Measurements from ENCODE around the gene TYMS.
A peak's percentile ranks its signal among the peaks of the same experiment; 100 is the strongest.
"Not testable (repeated sequence)": the region's sequence is repeated elsewhere in the genome, so short reads cannot be mapped to it uniquely, and the experiment has no call there.

The TYMS gene

DNA sequence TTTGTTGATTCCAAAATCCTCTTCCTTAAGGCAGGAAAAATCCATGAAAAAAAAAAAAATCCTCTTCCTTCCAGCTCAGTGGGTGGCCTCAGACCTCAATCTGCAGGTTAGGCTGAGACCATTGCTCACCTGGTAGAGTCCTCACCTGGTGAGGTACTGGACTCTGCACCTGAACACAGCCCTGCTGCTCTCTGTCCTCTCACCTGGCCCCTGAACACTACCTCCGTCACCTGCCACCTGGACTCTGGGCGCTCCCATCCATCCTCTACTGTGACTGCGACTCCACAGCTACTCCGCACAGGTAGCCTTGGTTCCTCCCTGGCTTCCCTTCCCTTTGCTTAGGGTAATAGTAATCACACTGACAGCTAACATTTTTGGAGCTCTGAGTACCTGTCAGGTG lies 22.1 kb downstream of the TYMS start:
- DNase-seq, result no peak

DNA sequence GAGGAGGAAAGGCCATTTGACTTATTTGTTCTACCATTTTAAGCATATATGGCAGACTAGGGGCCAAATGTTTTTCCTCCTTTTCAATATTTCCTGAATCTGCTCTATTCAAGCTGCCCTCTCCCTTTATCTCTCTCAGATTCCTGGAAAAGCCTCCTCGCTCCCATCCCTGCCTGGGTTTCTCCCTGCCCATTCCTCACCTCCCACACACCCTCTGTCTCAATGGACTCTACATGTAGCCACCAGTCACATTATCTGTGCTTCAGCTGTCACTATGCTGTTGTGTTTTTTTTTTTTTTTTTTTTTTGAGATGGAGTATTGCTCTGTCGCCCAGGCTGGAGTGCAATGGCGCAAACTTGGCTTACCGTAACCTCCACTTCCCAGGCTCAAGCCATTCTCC lies 22.9 kb downstream of the TYMS start:
- DNase-seq, result no peak

DNA sequence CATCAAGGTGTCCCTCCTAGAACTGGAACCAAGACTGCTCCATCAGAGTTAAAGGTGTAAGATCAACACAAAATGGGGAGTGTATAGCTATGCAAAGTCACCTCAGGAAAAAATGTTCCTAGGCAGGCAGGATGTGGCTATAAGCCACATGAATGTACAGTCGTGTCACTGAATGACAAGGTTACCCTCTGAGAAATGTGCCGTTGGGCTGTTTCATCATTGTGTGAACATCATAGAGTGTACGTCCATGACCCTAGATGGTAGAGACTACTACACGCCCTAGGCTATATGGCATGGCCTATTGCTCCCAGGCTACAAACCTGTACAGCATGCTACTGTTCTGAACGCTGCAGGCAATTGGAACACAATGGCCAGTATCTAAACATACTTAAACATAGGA lies 24.5 kb downstream of the TYMS start:
- no peak for DNase-seq

- DNase-seq, result not testable (repeated sequence)
Observed at GRCh38 chr18:682416-682815, 25.0 kb downstream of the TYMS start.

- DNase-seq, result no peak
Observed at GRCh38 chr18:682833-683232, 25.4 kb downstream of the TYMS start.

DNA sequence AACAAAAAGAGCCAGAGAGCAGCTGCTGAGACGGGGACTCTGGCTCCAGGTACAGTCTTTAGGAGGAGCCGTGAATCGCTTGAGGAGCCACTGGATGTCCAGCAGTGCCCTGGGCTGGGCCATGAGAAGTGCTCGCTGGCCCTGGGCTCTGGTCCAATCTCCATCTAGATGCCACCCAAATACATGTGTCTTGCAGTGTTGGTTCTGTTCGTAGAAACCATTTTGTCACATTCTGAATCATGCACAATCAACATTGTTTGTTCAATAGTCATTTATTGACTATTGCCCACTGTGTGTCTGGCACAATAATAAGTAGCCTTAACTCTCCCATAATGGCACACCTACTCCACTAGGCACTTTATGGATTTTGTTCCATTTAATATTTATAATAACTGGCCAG lies 26.1 kb downstream of the TYMS start:
- no peak for DNase-seq

- no peak for DNase-seq
Observed at GRCh38 chr18:685438-685837, 28.0 kb downstream of the TYMS start.

GRCh38 chr18:686339-687111 lies 29.1 kb downstream of the TYMS start:
- DNase-seq, result no peak

GRCh38 chr18:688323-688722 lies 30.9 kb downstream of the TYMS start:
- DNase-seq, result no peak

DNA sequence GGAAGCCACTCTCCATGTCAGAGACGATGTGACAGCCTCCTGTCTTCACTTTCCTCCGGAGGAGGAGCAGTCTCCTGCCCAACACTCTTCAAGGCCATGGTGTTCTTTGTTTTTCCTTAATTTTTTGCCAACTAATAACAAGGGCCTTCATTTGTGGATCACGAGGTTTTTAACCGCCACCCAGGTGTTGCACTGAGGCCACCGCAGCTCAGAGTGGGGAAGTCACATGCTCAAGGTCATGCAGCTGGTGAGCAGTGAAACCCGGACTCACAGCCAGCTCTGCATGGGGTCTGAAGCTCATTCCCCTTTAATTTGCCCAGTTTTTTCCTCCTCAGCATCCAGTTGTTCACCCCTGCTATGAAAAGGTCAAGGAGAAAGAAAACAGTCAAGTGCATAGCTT lies 35.4 kb downstream of the TYMS start:
- DNase-seq, result no peak

- peak; percentile 42 for DNase-seq
Observed at GRCh38 chr18:693466-694187, 36.2 kb downstream of the TYMS start.

GRCh38 chr18:697012-697411 lies 39.6 kb downstream of the TYMS start:
- no peak for DNase-seq

GRCh38 chr18:697800-698199 lies 40.3 kb downstream of the TYMS start:
- no peak for DNase-seq

DNA sequence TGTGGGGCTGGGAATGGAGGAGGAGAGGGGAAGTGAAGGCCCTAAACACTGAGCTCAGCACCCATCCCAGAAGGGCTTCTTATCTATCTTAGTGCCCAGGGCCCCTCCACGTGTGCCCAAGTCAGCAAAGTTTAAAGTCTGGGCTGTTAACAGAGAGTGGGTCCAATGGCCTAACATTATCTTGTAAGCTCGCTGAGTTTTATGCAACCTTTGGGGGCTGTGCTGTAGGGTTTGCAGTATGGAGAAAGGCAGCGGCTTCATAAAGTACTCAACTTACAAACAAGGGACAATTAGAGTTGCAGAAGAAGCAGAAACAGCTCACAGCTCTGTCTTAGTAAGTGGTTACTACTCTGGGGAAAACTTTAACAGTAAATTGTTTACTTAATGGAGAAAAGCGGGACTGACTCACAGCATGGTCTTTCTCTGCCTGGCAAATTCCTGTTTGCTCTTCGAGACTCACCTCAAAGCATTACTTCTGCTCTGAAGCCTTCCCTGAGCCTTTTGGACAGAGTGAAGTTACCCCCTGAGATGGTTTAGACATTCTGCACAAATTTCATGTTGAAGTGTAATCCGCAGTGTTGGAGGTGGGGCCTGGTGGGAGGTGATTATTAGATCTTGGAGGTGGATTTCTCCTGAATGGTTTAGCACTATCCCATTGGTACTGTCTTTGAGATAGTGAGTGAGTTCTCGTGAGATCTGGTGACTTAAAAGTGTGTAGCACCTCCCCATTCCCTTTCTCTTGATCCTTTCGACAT lies 45.9 kb downstream of the TYMS start:
- no peak for DNase-seq

DNA sequence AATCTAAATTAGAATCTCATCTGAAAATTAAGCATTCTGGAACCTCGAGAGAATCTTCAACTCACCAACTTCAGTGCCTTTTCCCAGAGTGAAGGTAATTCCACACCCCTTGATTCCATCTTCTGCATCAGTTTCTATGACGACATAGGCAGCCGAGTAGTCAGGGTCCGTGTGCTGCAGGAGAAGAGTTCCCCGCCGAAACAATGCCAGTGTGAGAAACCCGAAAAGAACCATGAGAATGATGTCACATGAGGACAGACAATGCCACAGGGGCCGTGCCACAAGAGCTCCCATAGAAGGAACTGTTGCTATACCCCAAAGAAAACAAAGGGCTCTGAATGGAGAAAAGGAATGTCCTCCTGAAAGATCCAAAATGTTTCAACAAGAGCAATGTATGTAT lies 49.0 kb downstream of the TYMS start:
- DNase-seq, result no peak

- DNase-seq, result no peak
Observed at GRCh38 chr18:708096-708495, 50.6 kb downstream of the TYMS start.

- no peak for DNase-seq
Observed at GRCh38 chr18:709771-710170, 52.3 kb downstream of the TYMS start.

GRCh38 chr18:710418-711300 lies 53.2 kb downstream of the TYMS start:
- no peak for DNase-seq

DNA sequence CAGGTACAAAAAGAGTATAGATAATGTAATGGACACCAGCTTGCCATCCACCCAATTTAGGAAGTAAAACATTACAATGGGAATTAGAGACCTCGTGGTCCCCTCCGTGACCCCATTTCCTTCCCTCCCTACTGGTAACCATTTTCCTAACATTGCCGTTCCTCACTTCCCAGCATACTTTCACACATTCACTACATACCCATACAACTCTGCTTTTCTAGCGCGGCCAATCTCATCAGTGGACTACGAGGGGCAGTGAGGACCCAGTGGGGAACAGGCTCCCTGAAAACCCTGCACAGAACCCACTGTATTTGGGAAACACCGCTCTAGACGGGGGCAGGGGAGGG lies 53.8 kb downstream of the TYMS start:
- DNase-seq, result no peak

DNA sequence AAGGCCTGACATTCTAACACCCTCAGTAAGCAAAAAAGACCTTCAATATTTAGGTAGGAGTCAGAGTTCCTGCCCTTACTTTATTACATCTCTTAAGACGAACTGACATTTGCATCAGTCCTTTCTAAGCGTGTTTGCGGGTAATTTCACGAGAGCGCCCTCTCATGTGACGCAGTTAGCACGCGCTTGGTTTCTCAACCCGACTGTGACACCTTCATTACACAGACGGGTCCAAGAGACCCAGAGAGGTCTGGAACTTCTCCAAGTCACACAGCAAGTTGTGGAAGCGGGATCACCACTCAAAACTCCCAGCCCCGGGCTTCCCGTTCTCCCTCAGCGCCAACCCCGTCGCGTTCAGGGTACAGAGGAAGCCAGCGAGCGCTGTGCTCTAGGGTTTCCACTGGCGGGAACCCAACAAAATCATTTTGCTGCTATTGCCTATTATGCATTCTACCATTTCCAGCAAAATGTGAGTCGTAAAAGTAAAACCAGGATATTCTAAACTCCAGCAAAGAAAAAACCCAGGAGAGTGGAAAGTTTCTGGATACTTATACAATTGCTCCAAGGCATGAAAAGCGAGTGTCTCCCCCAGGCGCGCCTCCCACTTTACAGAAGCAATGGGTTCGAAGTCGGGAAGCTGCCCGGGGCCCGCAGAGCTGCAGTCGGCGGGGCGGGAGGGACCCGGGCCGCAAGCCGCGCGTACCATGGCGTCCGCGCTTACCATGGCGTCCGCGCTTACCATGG lies 54.4 kb downstream of the TYMS start:
- DNase-seq, result peak; percentile 78

DNA sequence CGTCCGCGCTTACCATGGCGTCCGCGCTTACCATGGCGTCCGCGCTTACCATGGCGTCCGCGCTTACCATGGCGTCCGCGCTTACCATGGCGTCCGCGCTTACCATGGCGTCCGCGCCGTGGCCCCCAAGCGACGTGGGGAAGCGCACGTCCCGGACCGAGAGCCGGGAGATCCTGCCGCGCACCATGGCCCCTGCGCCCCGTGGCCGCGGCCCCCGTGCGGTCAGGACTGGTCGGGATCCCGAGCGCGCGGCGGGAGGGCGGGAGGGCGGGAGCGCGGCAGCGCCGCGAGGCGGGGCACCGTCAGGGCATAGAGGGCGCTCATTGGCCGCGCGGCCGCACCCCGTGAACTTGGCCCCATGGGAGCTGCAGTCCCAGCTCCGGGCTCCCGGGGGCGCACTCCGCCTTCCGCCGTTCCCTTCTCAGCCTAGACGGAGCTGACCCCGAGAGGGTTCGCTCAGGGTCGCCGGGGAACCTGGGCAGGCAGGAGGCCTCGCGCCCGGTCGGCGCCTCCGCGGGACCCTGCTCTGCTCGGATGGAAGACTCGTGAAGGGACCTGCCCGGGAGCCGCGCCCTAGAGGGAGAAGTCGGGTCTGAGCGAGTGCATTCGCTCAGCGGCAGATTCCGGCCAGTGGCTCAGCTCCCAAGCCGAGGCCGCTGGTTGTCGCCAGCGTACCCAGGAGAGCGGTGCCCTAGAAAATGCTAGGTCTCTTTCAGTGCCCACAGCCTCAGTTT lies 55.1 kb downstream of the TYMS start, which contains the start of gene ENOSF1:
Gene ENOSF1, minus strand, starts transcription at position 230 of the 734 bp plus-strand sequence. Its CDS starts 43 bp downstream, at position 187.
- peak; percentile 91 for DNase-seq
